Suprapubic skin (tissue), 4 donors: ENCODE data around the gene MYRFL. TPM values are rescaled to one million over a fixed set of nuclear protein-coding genes. Genes with fewer than 3 reads are reported as not detected.

ENCODE experiments used
- DNase-seq, 2 donors: peaks; one replicate each; pipeline ENCODE4 v3.0.0-alpha.2; 2019; ENCODE audit warnings: low spot score in 2 of 2
- H3K27ac ChIP-seq: fragments of 200-600 bp; sonication (generic); one replicate; pipeline ENCODE4 v1.5.1; 2019
- H3K27me3 ChIP-seq: fragments of 200-600 bp; sonication (generic); one replicate; pipeline ENCODE4 v1.5.1; 2019
- H3K36me3 ChIP-seq: fragments of 200-600 bp; sonication (generic); one replicate; pipeline ENCODE4 v1.5.1; 2019
- H3K4me1 ChIP-seq: fragments of 200-600 bp; sonication (generic); one replicate; pipeline ENCODE4 v1.5.1; 2019
- H3K4me3 ChIP-seq: fragments of 200-600 bp; sonication (generic); one replicate; pipeline ENCODE4 v1.5.1; 2019; ENCODE audit warnings: mild to moderate bottlenecking
- H3K9me3 ChIP-seq: fragments of 200-600 bp; sonication (generic); one replicate; pipeline ENCODE4 v1.5.1; 2019
- CTCF ChIP-seq, 2 donors: fragments of 200-600 bp in 1 of 2; fragments of 450-650 bp in 1 of 2; sonication (generic) in 1 of 2; IDR thresholded peaks; one replicate each; pipeline ENCODE4 v1.5.1; 2016 to 2019; ENCODE audit warnings: antibody characterized with exemption in 2 of 2, mild to moderate bottlenecking in 1 of 2, moderate library complexity in 1 of 2
- EP300 ChIP-seq: sonication (generic); formaldehyde crosslinking; IDR thresholded peaks from one replicate; pipeline ENCODE4 v1.6.1; 2017; ENCODE audit warnings: antibody characterized with exemption
- POLR2A ChIP-seq, 2 donors: fragments of 450-650 bp; IDR thresholded peaks; one replicate each; pipeline ENCODE4 v1.6.1; 2017; ENCODE audit warnings: antibody characterized with exemption in 2 of 2, mild to moderate bottlenecking in 2 of 2, moderate library complexity in 2 of 2
- POLR2AphosphoS5 ChIP-seq, 3 donors: sonication (generic); formaldehyde crosslinking; IDR thresholded peaks; one replicate each; pipeline ENCODE4 v1.6.1; 2017; ENCODE audit warnings: antibody characterized with exemption in 3 of 3
- WGBS: methylation state at CpG from one replicate; pipeline ENCODE4 v1.1.5; 2018; 5-methylcytosine and 5-hydroxymethylcytosine counted together
- total RNA-seq, 4 donors: library from RNA; depleted of rRNA; stranded (reverse); fragments of >200 nt; gene quantifications; one replicate each; pipeline ENCODE4 v1.1.0, GENCODE V29; 2016

Gene MYRFL
- total RNA-seq, 4 donors from 2014 or later = 1.2 to 3.2 TPM; not detected in 2

GRCh38 chr12:69947123-69947522 lies 122.1 kb downstream of the MYRFL start:
- Histone ChIP-seq H3K27ac (no peak overlapping the region), H3K36me3 (no peaks in the 10 kb centered on the region)
- TF ChIP-seq CTCF (IDR thresholded peaks at IDR 0.05) = no peak
- TF ChIP-seq EP300 = no peak
- TF ChIP-seq POLR2AphosphoS5 (IDR thresholded peaks at IDR 0.05) = no peak
- no peak for TF ChIP-seq POLR2A (IDR thresholded peaks at IDR 0.05)

GRCh38 chr12:69947897-69948296 lies 122.9 kb downstream of the MYRFL start:
- Histone ChIP-seq H3K4me1 (no peaks in the 10 kb centered on the region), H3K27ac (no peak overlapping the region), H3K9me3 (no peaks in the 10 kb centered on the region), H3K27me3 (no peaks in the 10 kb centered on the region), H3K36me3 (no peaks in the 10 kb centered on the region), H3K4me3 (no peak overlapping the region)
- TF ChIP-seq POLR2A (IDR thresholded peaks at IDR 0.05) (no peak), POLR2AphosphoS5 (IDR thresholded peaks at IDR 0.05) (no peak), CTCF (IDR thresholded peaks at IDR 0.05) (no peak), EP300 (no peak)
- 22% methylated on average over 1 of the region's 1 CpG for WGBS
- DNase-seq = no peak

More at GRCh38 chr12:69947123-69947522, 122.1 kb downstream of the MYRFL start:
- Histone ChIP-seq H3K9me3 (no peaks in the 10 kb centered on the region), H3K27me3 (no peaks in the 10 kb centered on the region), H3K4me3 (no peak overlapping the region), H3K4me1 (no peaks in the 10 kb centered on the region)
- no peak for DNase-seq

- Histone ChIP-seq H3K27me3 (no peaks in the 10 kb centered on the region), H3K4me1 (no peaks in the 10 kb centered on the region), H3K27ac (no peak overlapping the region), H3K9me3 (no peaks in the 10 kb centered on the region), H3K36me3 (no peaks in the 10 kb centered on the region), H3K4me3 (no peak overlapping the region)
- DNase-seq = no peak
- TF ChIP-seq POLR2AphosphoS5 (IDR thresholded peaks at IDR 0.05) = no peak
- no peak for TF ChIP-seq EP300
- no peak for TF ChIP-seq POLR2A (IDR thresholded peaks at IDR 0.05)
- TF ChIP-seq CTCF (IDR thresholded peaks at IDR 0.05) = no peak
These were observed 123.8 kb downstream of the MYRFL start for GRCh38 chr12:69948851-69949250.

GRCh38 chr12:69949311-69950002 lies 124.4 kb downstream of the MYRFL start:
- Histone ChIP-seq H3K9me3 (no peaks in the 10 kb centered on the region), H3K27me3 (no peaks in the 10 kb centered on the region), H3K27ac (no peak overlapping the region), H3K4me1 (no peaks in the 10 kb centered on the region), H3K36me3 (no peaks in the 10 kb centered on the region), H3K4me3 (no peak overlapping the region)
- 61% methylated on average over 6 of the region's 6 CpGs for WGBS
- DNase-seq = no peak
- no peak for TF ChIP-seq EP300
- no peak for TF ChIP-seq CTCF (IDR thresholded peaks at IDR 0.05)
- TF ChIP-seq POLR2AphosphoS5 (IDR thresholded peaks at IDR 0.05) = no peak

- 94% methylated on average over 5 of the region's 5 CpGs for WGBS
- no peak overlapping the region for H3K27ac ChIP-seq
- no peak for DNase-seq
- TF ChIP-seq POLR2A (IDR thresholded peaks at IDR 0.05) (no peak), POLR2AphosphoS5 (IDR thresholded peaks at IDR 0.05) (no peak), CTCF (IDR thresholded peaks at IDR 0.05) (no peak), EP300 (no peak)
- no peaks in the 10 kb centered on the region for H3K4me1 ChIP-seq
- H3K27me3 ChIP-seq = no peaks in the 10 kb centered on the region
- no peaks in the 10 kb centered on the region for H3K36me3 ChIP-seq
- H3K9me3 ChIP-seq = no peaks in the 10 kb centered on the region
- H3K4me3 ChIP-seq = no peak overlapping the region
These were observed 126.1 kb downstream of the MYRFL start for GRCh38 chr12:69951108-69951507.
